PC-9 (cell line): Measurements from ENCODE around the gene CCDC85B.

Experiments
- CTCF ChIP-seq: fragments of 200-600 bp; sonication (generic); conservative IDR thresholded peaks from 2 replicates; pipeline ENCODE4 v1.6.1; 2017; ENCODE audit warnings: mixed run types, antibody characterized with exemption, mild to moderate bottlenecking, moderate library complexity
- EZH2 ChIP-seq: fragments of 200-600 bp; sonication (generic); IDR thresholded peaks from 2 replicates; pipeline ENCODE4 v1.8.0; 2017; ENCODE audit warnings: antibody characterized with exemption, low read depth

- no peak for TF ChIP-seq EZH2
- no peak; the same call in 1 of the 2 replicates for TF ChIP-seq CTCF
Measured at GRCh38 chr11:65911682-65912568, 21.5 kb downstream of the CCDC85B start.
